HEK293 (cell line): ENCODE results near the gene MTF2.

Experiments
- CTCF ChIA-PET: fragments of 350-600 bp; formaldehyde crosslinking; extraction: SDS; loops from one replicate; lab custom pipeline; 2021; ENCODE audit warnings: antibody characterized with exemption; lab: Yijun Ruan, JAX
- POLR2A ChIA-PET: fragments of 300-600 bp; formaldehyde crosslinking; extraction: SDS; loops from one replicate; lab custom pipeline; 2020; ENCODE audit warnings: antibody characterized with exemption, inconsistent platforms; lab: Yijun Ruan, JAX
- H3K27ac ChIP-seq: fragments of 200-500 bp; sonication (Bioruptor generic); 2 replicates; pipeline ENCODE4 v1.5.1; 2014; ENCODE audit warnings: low read depth, low read length, control low read depth, inconsistent platforms; ENCODE audit errors: extremely low read depth
- H3K36me3 ChIP-seq, 2 experiments: fragments of 200-500 bp in 1 of 2; sonication (Bioruptor generic) in 1 of 2; 1 replicate in 1 of 2; 2 replicates in 1 of 2; pipeline ENCODE4 v1.5.1; 2014 to 2017; ENCODE audit warnings: inconsistent platforms in 2 of 2, low read length in 2 of 2; ENCODE audit not compliant: control insufficient read depth in 2 of 2, insufficient read depth in 1 of 2
- H3K4me1 ChIP-seq: fragments of 200-500 bp; sonication (Bioruptor generic); 2 replicates; pipeline ENCODE4 v1.5.1; 2014; ENCODE audit warnings: mild to moderate bottlenecking, low read length, inconsistent platforms; ENCODE audit not compliant: control insufficient read depth, insufficient read depth
- H3K4me3 ChIP-seq: 2 replicates; pipeline ENCODE4 v1.5.1; 2011; ENCODE audit warnings: low read depth, mild to moderate bottlenecking, control low read depth, low read length, moderate library complexity
- H3K9me3 ChIP-seq: fragments of 200-500 bp; sonication (Bioruptor generic); 2 replicates; pipeline ENCODE4 v1.5.1; 2014; ENCODE audit warnings: low read depth, low read length, inconsistent platforms; ENCODE audit not compliant: control insufficient read depth, insufficient read depth
- GLIS1 ChIP-seq: fragments of 450-650 bp; formaldehyde crosslinking; IDR thresholded peaks from 2 replicates; pipeline ENCODE4 v1.5.1; 2016; ENCODE audit warnings: missing biosample characterization, missing genetic modification characterization
- KLF10 ChIP-seq: fragments of 450-650 bp; IDR thresholded peaks from 2 replicates; pipeline ENCODE4 v1.5.1; 2018; ENCODE audit warnings: missing biosample characterization, mild to moderate bottlenecking, missing genetic modification characterization
- MZF1 ChIP-seq: fragments of 450-650 bp; formaldehyde crosslinking; IDR thresholded peaks from 2 replicates; pipeline ENCODE4 v1.5.1; 2017; ENCODE audit warnings: missing biosample characterization, missing genetic modification characterization, borderline replicate concordance
- OVOL3 ChIP-seq: fragments of 450-650 bp; formaldehyde crosslinking; IDR thresholded peaks from 2 replicates; pipeline ENCODE4 v1.5.1; 2016; ENCODE audit warnings: missing biosample characterization, missing genetic modification characterization
- SALL2 ChIP-seq: fragments of 450-650 bp; formaldehyde crosslinking; IDR thresholded peaks from 2 replicates; pipeline ENCODE4 v1.5.0; 2017; ENCODE audit warnings: missing biosample characterization, mild to moderate bottlenecking, missing genetic modification characterization, borderline replicate concordance
- ZBTB7A ChIP-seq: fragments of 450-650 bp; formaldehyde crosslinking; IDR thresholded peaks from 2 replicates; pipeline ENCODE4 v1.5.1; 2016; ENCODE audit warnings: low read depth, missing biosample characterization, missing genetic modification characterization
- ZFP69B ChIP-seq: fragments of 450-650 bp; formaldehyde crosslinking; IDR thresholded peaks from 2 replicates; pipeline ENCODE4 v1.5.1; 2016; ENCODE audit warnings: missing biosample characterization, missing genetic modification characterization
- ZNF132 ChIP-seq: fragments of 450-650 bp; formaldehyde crosslinking; IDR thresholded peaks from 2 replicates; pipeline ENCODE4 v1.5.1; 2017; ENCODE audit warnings: missing biosample characterization, missing genetic modification characterization, borderline replicate concordance
- ZNF133 ChIP-seq: fragments of 450-650 bp; formaldehyde crosslinking; IDR thresholded peaks from 2 replicates; pipeline ENCODE4 v1.5.1; 2016; ENCODE audit warnings: missing biosample characterization, missing genetic modification characterization
- ZNF202 ChIP-seq: fragments of 450-650 bp; formaldehyde crosslinking; IDR thresholded peaks from 2 replicates; pipeline ENCODE4 v1.5.1; 2016; ENCODE audit warnings: missing biosample characterization, missing genetic modification characterization, borderline replicate concordance
- ZNF266 ChIP-seq: fragments of 450-650 bp; formaldehyde crosslinking; IDR thresholded peaks from 2 replicates; pipeline ENCODE4 v1.5.1; 2016; ENCODE audit warnings: missing biosample characterization, missing genetic modification characterization, low read depth
- ZNF350 ChIP-seq: fragments of 450-650 bp; formaldehyde crosslinking; IDR thresholded peaks from 2 replicates; pipeline ENCODE4 v1.5.0; 2017; ENCODE audit warnings: missing biosample characterization, mild to moderate bottlenecking, missing genetic modification characterization
- ZNF354C ChIP-seq: fragments of 450-650 bp; formaldehyde crosslinking; IDR thresholded peaks from 2 replicates; pipeline ENCODE4 v1.5.1; 2016; ENCODE audit warnings: missing biosample characterization, missing genetic modification characterization, low read depth, borderline replicate concordance
- ZNF37A ChIP-seq: fragments of 450-650 bp; IDR thresholded peaks from 2 replicates; pipeline ENCODE4 v1.5.1; 2018; ENCODE audit warnings: missing biosample characterization, missing genetic modification characterization
- ZNF416 ChIP-seq: fragments of 450-650 bp; formaldehyde crosslinking; IDR thresholded peaks from 2 replicates; pipeline ENCODE4 v1.5.1; 2016; ENCODE audit warnings: missing biosample characterization, missing genetic modification characterization
- ZNF529 ChIP-seq: fragments of 450-650 bp; formaldehyde crosslinking; IDR thresholded peaks from 2 replicates; pipeline ENCODE4 v1.5.1; 2017; ENCODE audit warnings: missing genetic modification characterization, missing biosample characterization; ENCODE audit not compliant: insufficient replicate concordance
- ZNF530 ChIP-seq: fragments of 450-650 bp; formaldehyde crosslinking; IDR thresholded peaks from 2 replicates; pipeline ENCODE4 v1.5.1; 2016; ENCODE audit warnings: low read depth, missing biosample characterization, missing genetic modification characterization
- ZNF544 ChIP-seq: fragments of 450-650 bp; formaldehyde crosslinking; IDR thresholded peaks from 2 replicates; pipeline ENCODE4 v1.5.0; 2017; ENCODE audit warnings: missing biosample characterization, missing genetic modification characterization
- ZNF621 ChIP-seq: fragments of 450-650 bp; formaldehyde crosslinking; IDR thresholded peaks from 2 replicates; pipeline ENCODE4 v1.5.1; 2017; ENCODE audit warnings: missing biosample characterization, missing genetic modification characterization
- ZNF629 ChIP-seq: fragments of 450-650 bp; formaldehyde crosslinking; IDR thresholded peaks from 2 replicates; pipeline ENCODE4 v1.5.1; 2017; ENCODE audit warnings: missing biosample characterization, missing genetic modification characterization
- ZNF660 ChIP-seq: fragments of 450-650 bp; IDR thresholded peaks from 2 replicates; pipeline ENCODE4 v1.5.1; 2018; ENCODE audit warnings: missing biosample characterization, mild to moderate bottlenecking, missing genetic modification characterization
- ZNF664 ChIP-seq: fragments of 450-650 bp; formaldehyde crosslinking; IDR thresholded peaks from 2 replicates; pipeline ENCODE4 v1.5.1; 2016; ENCODE audit warnings: missing biosample characterization, missing genetic modification characterization
- ZNF701 ChIP-seq: fragments of 450-650 bp; formaldehyde crosslinking; IDR thresholded peaks from 2 replicates; pipeline ENCODE4 v1.5.1; 2016; ENCODE audit warnings: missing biosample characterization, missing genetic modification characterization
- ZNF76 ChIP-seq: fragments of 450-650 bp; formaldehyde crosslinking; IDR thresholded peaks from 2 replicates; pipeline ENCODE4; 2016; ENCODE audit warnings: low read depth, missing biosample characterization, missing genetic modification characterization, borderline replicate concordance
- ZNF768 ChIP-seq: fragments of 450-650 bp; formaldehyde crosslinking; IDR thresholded peaks from 2 replicates; pipeline ENCODE4 v1.5.1; 2018; ENCODE audit warnings: missing biosample characterization, mild to moderate bottlenecking, missing genetic modification characterization
- ZSCAN16 ChIP-seq: fragments of 450-650 bp; formaldehyde crosslinking; IDR thresholded peaks from 2 replicates; pipeline ENCODE4 v1.5.1; 2016; ENCODE audit warnings: missing biosample characterization, missing genetic modification characterization
- ZSCAN30 ChIP-seq: fragments of 450-650 bp; IDR thresholded peaks from 2 replicates; pipeline ENCODE4 v1.5.1; 2018; ENCODE audit warnings: missing biosample characterization, mild to moderate bottlenecking, missing genetic modification characterization, moderate library complexity
- TF ChIP-seq, protein P1 (sequence below): fragments of 450-650 bp; formaldehyde crosslinking; optimal IDR thresholded peaks from 2 replicates; pipeline ENCODE3; 2016; ENCODE audit warnings: missing biosample characterization, mild to moderate bottlenecking, missing genetic modification characterization
- TF ChIP-seq, protein P2 (sequence below): fragments of 450-650 bp; formaldehyde crosslinking; IDR thresholded peaks from 2 replicates; pipeline ENCODE4 v1.5.1; 2017; ENCODE audit warnings: missing biosample characterization, missing genetic modification characterization
- TF ChIP-seq, protein P3 (sequence below): fragments of 450-650 bp; formaldehyde crosslinking; IDR thresholded peaks from 2 replicates; pipeline ENCODE4 v1.5.1; 2017; ENCODE audit warnings: missing biosample characterization, mild to moderate bottlenecking, missing genetic modification characterization, moderate library complexity
- TF ChIP-seq, protein P4 (sequence below): fragments of 450-650 bp; formaldehyde crosslinking; IDR thresholded peaks from 2 replicates; pipeline ENCODE4 v1.5.1; 2016; ENCODE audit warnings: missing biosample characterization, missing genetic modification characterization
- TF ChIP-seq, protein P5 (sequence below): fragments of 450-650 bp; formaldehyde crosslinking; IDR thresholded peaks from 2 replicates; pipeline ENCODE4 v1.5.1; 2016; ENCODE audit warnings: missing biosample characterization, missing genetic modification characterization

Gene MTF2

DNA sequence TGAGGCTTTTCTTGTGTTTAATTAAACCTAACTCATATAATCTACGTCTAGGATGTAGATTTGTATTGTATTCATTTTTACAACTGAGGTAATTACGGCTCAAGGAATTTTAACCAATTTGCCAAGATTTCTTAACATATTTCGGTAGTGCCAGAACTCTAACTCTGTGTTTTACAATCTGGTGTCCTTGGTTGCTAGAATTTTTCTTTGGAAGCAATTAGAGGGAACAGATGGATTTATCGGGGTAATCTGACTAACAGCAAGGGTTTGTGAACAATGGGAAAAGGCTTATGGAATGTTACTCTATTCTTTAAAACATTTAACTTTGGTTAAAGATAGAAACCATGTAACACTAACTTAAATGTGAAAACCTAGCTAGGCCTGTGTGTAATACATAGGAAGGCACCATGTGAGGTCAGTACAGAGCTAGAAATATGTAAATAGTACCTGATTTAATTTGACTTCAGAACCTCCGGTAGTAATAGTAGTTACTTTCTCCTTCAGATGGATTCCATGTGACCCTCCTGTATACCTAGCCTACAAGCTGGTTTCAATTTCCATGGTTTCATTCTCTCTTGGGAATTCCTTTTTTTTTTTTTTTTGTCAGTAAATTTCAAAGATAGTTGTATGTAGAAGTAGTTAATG, 1.2 kb downstream of the MTF2 start:
- Histone ChIP-seq H3K4me3 (peak overlapping the region; percentile 73), H3K27ac (peak overlapping the region; percentile 88), H3K36me3 (peaks cover 11 to 24% of the 10 kb centered on the region in 2 experiments), H3K9me3 (no peaks in the 10 kb centered on the region), H3K4me1 (peaks cover 6% of the 10 kb centered on the region)
- POLR2A ChIA-PET: interaction anchor here (0.6 to 2.6 kb wide), 6 partner anchors 10 to 269 kb away, joined by 3 to 16 read pairs (median 8); partner anchors contain the start of genes DR1 and TMED5
- CTCF ChIA-PET: interaction anchor here (0.7 to 1.3 kb wide), 6 partner anchors 20 to 731 kb away, joined by 4 to 7 read pairs (median 4); no protein-coding TSS in a partner anchor
- TF ChIP-seq MZF1 (tag by site-specific recombination) (0 out of 2 replicates have a peak, but pooled peaks have one; percentile 14), ZNF529 (tag by site-specific recombination) (no peak), ZNF664 (tag by site-specific recombination) (peak; percentile 99), ZNF701 (tag by site-specific recombination) (no peak), ZNF37A (tag by site-specific recombination) (no peak), ZNF768 (no peak), ZNF202 (tag by site-specific recombination) (no peak), ZNF76 (tag by site-specific recombination) (no peak; the same call in 1 of the 2 replicates), ZSCAN16 (no peak), ZNF133 (tag by site-specific recombination) (no peak), ZNF629 (no peak), ZNF266 (tag by site-specific recombination) (no peak), ZNF660 (tag by site-specific recombination) (peak; percentile 74; the same call in 1 of the 2 replicates), ZNF132 (no peak), ZNF354C (tag by site-specific recombination) (no peak), OVOL3 (no peak), ZNF416 (tag by site-specific recombination) (no peak), ZNF530 (no peak), ZNF621 (tag by site-specific recombination) (no peak), ZNF544 (tag by site-specific recombination) (no peak), SALL2 (tag by site-specific recombination) (no peak), ZBTB7A (no peak), GLIS1 (tag by site-specific recombination) (no peak), ZSCAN30 (tag by site-specific recombination) (0 out of 2 replicates have a peak, but pooled peaks have one; percentile 34), ZFP69B (tag by site-specific recombination) (no peak), ZNF350 (tag by site-specific recombination) (no peak), KLF10 (tag by site-specific recombination) (0 out of 2 replicates have a peak, but pooled peaks have one; percentile 33)
- TF ChIP-seq, protein P1, sequence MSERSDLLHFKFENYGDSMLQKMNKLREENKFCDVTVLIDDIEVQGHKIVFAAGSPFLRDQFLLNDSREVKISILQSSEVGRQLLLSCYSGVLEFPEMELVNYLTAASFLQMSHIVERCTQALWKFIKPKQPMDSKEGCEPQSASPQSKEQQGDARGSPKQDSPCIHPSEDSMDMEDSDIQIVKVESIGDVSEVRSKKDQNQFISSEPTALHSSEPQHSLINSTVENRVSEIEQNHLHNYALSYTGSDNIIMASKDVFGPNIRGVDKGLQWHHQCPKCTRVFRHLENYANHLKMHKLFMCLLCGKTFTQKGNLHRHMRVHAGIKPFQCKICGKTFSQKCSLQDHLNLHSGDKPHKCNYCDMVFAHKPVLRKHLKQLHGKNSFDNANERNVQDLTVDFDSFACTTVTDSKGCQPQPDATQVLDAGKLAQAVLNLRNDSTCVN (tag by site-specific recombination): no peak
- TF ChIP-seq, protein P2, sequence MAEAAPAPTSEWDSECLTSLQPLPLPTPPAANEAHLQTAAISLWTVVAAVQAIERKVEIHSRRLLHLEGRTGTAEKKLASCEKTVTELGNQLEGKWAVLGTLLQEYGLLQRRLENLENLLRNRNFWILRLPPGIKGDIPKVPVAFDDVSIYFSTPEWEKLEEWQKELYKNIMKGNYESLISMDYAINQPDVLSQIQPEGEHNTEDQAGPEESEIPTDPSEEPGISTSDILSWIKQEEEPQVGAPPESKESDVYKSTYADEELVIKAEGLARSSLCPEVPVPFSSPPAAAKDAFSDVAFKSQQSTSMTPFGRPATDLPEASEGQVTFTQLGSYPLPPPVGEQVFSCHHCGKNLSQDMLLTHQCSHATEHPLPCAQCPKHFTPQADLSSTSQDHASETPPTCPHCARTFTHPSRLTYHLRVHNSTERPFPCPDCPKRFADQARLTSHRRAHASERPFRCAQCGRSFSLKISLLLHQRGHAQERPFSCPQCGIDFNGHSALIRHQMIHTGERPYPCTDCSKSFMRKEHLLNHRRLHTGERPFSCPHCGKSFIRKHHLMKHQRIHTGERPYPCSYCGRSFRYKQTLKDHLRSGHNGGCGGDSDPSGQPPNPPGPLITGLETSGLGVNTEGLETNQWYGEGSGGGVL (tag by site-specific recombination): no peak
- TF ChIP-seq, protein P3, sequence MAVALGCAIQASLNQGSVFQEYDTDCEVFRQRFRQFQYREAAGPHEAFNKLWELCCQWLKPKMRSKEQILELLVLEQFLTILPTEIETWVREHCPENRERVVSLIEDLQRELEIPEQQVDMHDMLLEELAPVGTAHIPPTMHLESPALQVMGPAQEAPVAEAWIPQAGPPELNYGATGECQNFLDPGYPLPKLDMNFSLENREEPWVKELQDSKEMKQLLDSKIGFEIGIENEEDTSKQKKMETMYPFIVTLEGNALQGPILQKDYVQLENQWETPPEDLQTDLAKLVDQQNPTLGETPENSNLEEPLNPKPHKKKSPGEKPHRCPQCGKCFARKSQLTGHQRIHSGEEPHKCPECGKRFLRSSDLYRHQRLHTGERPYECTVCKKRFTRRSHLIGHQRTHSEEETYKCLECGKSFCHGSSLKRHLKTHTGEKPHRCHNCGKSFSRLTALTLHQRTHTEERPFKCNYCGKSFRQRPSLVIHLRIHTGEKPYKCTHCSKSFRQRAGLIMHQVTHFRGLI: no peak
- TF ChIP-seq, protein P4, sequence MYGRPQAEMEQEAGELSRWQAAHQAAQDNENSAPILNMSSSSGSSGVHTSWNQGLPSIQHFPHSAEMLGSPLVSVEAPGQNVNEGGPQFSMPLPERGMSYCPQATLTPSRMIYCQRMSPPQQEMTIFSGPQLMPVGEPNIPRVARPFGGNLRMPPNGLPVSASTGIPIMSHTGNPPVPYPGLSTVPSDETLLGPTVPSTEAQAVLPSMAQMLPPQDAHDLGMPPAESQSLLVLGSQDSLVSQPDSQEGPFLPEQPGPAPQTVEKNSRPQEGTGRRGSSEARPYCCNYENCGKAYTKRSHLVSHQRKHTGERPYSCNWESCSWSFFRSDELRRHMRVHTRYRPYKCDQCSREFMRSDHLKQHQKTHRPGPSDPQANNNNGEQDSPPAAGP (tag by site-specific recombination): no peak
- TF ChIP-seq, protein P5, sequence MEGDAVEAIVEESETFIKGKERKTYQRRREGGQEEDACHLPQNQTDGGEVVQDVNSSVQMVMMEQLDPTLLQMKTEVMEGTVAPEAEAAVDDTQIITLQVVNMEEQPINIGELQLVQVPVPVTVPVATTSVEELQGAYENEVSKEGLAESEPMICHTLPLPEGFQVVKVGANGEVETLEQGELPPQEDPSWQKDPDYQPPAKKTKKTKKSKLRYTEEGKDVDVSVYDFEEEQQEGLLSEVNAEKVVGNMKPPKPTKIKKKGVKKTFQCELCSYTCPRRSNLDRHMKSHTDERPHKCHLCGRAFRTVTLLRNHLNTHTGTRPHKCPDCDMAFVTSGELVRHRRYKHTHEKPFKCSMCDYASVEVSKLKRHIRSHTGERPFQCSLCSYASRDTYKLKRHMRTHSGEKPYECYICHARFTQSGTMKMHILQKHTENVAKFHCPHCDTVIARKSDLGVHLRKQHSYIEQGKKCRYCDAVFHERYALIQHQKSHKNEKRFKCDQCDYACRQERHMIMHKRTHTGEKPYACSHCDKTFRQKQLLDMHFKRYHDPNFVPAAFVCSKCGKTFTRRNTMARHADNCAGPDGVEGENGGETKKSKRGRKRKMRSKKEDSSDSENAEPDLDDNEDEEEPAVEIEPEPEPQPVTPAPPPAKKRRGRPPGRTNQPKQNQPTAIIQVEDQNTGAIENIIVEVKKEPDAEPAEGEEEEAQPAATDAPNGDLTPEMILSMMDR: peak; percentile 63
